Mesendoderm (in vitro differentiated cells): Measurements from ENCODE around the gene PBRM1.

Experiments
- DNase-seq: peaks from one replicate; pipeline ENCODE4 v3.0.0; 2013
- H2AK5ac ChIP-seq: 2 replicates; pipeline ENCODE4 v1.6.1; 2013; ENCODE audit warnings: low read length, inconsistent platforms
- H2BK120ac ChIP-seq: 2 replicates; pipeline ENCODE4 v1.6.1; 2013; ENCODE audit warnings: low read depth, mild to moderate bottlenecking, low read length, moderate library complexity, mixed read lengths
- H2BK15ac ChIP-seq: replicated peaks from 2 replicates; pipeline ENCODE4 v1.6.1; 2013; ENCODE audit warnings: low read depth, mild to moderate bottlenecking, moderate library complexity
- H2BK5ac ChIP-seq: 2 replicates; pipeline ENCODE4 v1.6.1; 2013; ENCODE audit warnings: low read length, inconsistent platforms
- H3K18ac ChIP-seq: 2 replicates; pipeline ENCODE4 v1.6.1; 2013; ENCODE audit warnings: mild to moderate bottlenecking, low read length, mixed read lengths
- H3K23ac ChIP-seq: one replicate; pipeline ENCODE4 v1.6.1; 2013; ENCODE audit warnings: low read length
- H3K27ac ChIP-seq: 2 replicates; pipeline ENCODE4 v1.5.1; 2013; ENCODE audit warnings: low read depth, mild to moderate bottlenecking, inconsistent platforms, low read length, moderate library complexity
- H3K27me3 ChIP-seq: 2 replicates; pipeline ENCODE4 v1.6.1; 2013; ENCODE audit warnings: low read length, control low read depth, mild to moderate bottlenecking, inconsistent platforms; ENCODE audit not compliant: insufficient read depth, poor library complexity
- H3K36me3 ChIP-seq: 2 replicates; pipeline ENCODE4 v1.6.1; 2013; ENCODE audit warnings: low read length, inconsistent platforms; ENCODE audit not compliant: control insufficient read depth, insufficient read depth
- H3K4ac ChIP-seq: one replicate; pipeline ENCODE4 v1.6.1; 2013; ENCODE audit warnings: low read depth, mild to moderate bottlenecking, low read length, moderate library complexity
- H3K4me1 ChIP-seq: 2 replicates; pipeline ENCODE4 v1.6.1; 2013; ENCODE audit warnings: low read depth, low read length, inconsistent platforms; ENCODE audit not compliant: control insufficient read depth
- H3K4me2 ChIP-seq: 2 replicates; pipeline ENCODE4 v1.6.1; 2013; ENCODE audit warnings: low read length
- H3K4me3 ChIP-seq: 2 replicates; pipeline ENCODE4 v1.5.1; 2013; ENCODE audit warnings: mild to moderate bottlenecking, low read length
- H3K56ac ChIP-seq: one replicate; pipeline ENCODE4 v1.6.1; 2013; ENCODE audit warnings: low read length
- H3K79me1 ChIP-seq: 2 replicates; pipeline ENCODE4 v1.6.1; 2013; ENCODE audit warnings: low read length, inconsistent platforms
- H3K79me2 ChIP-seq: 2 replicates; pipeline ENCODE4 v1.6.1; 2013; ENCODE audit warnings: mild to moderate bottlenecking, low read length; ENCODE audit not compliant: control insufficient read depth, insufficient read depth
- H3K9ac ChIP-seq: 2 replicates; pipeline ENCODE4 v1.6.1; 2013; ENCODE audit warnings: low read length, inconsistent platforms
- H4K5ac ChIP-seq: one replicate; pipeline ENCODE4 v1.6.1; 2013; ENCODE audit warnings: low read length
- H4K8ac ChIP-seq: one replicate; pipeline ENCODE4 v1.6.1; 2013; ENCODE audit warnings: low read depth, mild to moderate bottlenecking, control low read depth, low read length, moderate library complexity
- WGBS: extraction: QIAGEN DNeasy Blood & Tissue Kit; methylation state at CpG from one replicate; pipeline ENCODE4 v1.1.7; 2013; ENCODE audit warnings: low lambda C conversion rate, missing lambda C conversion rate; ENCODE audit not compliant: insufficient coverage; ENCODE audit errors: extremely low coverage; 5-methylcytosine and 5-hydroxymethylcytosine counted together

The PBRM1 gene

DNA sequence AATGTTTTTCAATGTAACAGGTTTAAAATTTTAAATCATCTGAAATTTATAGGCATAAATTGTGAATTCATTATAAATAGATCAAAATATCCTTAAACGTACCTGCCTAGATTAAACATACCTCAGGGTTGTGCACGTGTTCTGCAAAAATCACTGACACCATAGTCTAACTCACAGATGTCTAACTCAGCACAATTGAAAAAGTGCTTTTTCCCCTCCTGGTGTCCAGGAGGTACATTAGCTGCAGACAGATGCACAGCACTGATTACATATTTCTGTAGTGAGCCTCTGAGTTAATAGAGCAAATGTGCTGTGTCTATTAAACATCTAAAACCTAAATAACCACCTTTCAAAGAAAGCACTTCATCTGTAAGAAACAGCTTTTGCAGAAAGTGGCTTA lies 138.6 kb downstream of the PBRM1 start:
- no peak overlapping the region for H3K4me2 ChIP-seq

DNA sequence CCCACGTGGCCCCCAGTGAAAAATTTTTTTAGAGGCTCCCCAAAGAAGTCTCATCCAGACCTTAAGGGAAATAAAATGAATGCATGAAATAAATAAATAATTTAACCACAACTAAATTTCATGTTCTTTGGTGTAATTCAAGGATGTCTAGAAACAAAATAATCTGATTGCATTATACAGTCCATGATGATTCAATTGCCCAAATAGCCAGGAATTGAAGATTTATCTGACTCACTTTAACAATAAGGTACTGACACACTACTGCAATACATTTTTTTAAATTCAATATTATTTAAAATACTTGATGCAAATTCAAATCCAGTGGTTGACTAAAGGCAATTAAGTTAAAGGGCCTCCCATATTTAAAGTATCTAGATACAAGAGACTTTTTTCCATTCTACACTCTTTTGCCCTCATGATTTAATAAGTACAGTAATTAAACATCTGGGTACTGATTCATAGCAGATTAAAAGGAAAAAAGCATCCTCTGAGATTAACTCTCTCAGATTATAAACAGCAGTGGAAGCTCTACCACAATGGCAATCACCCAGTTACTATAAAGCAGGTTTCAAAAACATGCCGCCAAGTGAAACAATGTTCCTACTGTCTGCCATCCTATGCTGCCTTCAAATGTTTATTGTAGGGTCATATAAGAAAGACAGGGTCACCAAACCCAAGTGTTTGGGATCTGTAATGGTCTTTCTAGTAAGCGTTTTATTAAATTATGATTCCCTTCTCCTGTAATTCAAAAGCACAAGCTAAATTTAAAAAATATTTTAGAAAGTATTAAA lies 139.4 kb downstream of the PBRM1 start:
- no peak overlapping the region for H3K4ac ChIP-seq
- no peak overlapping the region for H2BK120ac ChIP-seq
- H3K4me3 ChIP-seq: no peak overlapping the region
- H3K4me2 ChIP-seq: no peak overlapping the region
- no peak overlapping the region for H3K27ac ChIP-seq
- H2AK5ac ChIP-seq: no peak overlapping the region
- no peaks in the 10 kb centered on the region for H3K79me2 ChIP-seq
- no peak overlapping the region for H2BK15ac ChIP-seq
- H3K18ac ChIP-seq: no peak overlapping the region
- no peaks in the 10 kb centered on the region for H3K4me1 ChIP-seq
- H3K79me1 ChIP-seq: peaks cover 2% of the 10 kb centered on the region
- H4K8ac ChIP-seq: no peak overlapping the region
- H3K23ac ChIP-seq: no peak overlapping the region
- no peak overlapping the region for H4K5ac ChIP-seq
- no peak overlapping the region for H3K56ac ChIP-seq
- H3K9ac ChIP-seq: no peak overlapping the region
- WGBS: no CpG with 5 or more reads among the region's 3 CpGs
- H3K36me3 ChIP-seq: peaks cover 5% of the 10 kb centered on the region
- H3K27me3 ChIP-seq: no peaks in the 10 kb centered on the region
- H2BK5ac ChIP-seq: no peak overlapping the region
- no peak for DNase-seq

More for the DNA sequence above, 138.6 kb downstream of the PBRM1 start:
- Histone ChIP-seq H4K5ac (no peak overlapping the region), H3K79me2 (no peaks in the 10 kb centered on the region), H4K8ac (no peak overlapping the region), H3K27me3 (no peaks in the 10 kb centered on the region), H3K4me3 (no peak overlapping the region), H2AK5ac (no peak overlapping the region), H2BK5ac (no peak overlapping the region), H3K9ac (no peak overlapping the region), H3K4me1 (no peaks in the 10 kb centered on the region), H3K36me3 (peaks cover 5% of the 10 kb centered on the region), H2BK120ac (no peak overlapping the region), H2BK15ac (no peak overlapping the region), H3K27ac (no peak overlapping the region), H3K4ac (no peak overlapping the region), H3K23ac (no peak overlapping the region), H3K56ac (no peak overlapping the region), H3K79me1 (no peaks in the 10 kb centered on the region), H3K18ac (no peak overlapping the region)
- DNase-seq: no peak
- WGBS: no CpG with 5 or more reads among the region's 2 CpGs

- no peak overlapping the region for H2BK5ac ChIP-seq
- H3K4ac ChIP-seq: no peak overlapping the region
- no peak overlapping the region for H4K8ac ChIP-seq
- no peak overlapping the region for H3K23ac ChIP-seq
- peaks cover under 1% of the 10 kb centered on the region for H3K79me2 ChIP-seq
- no peak overlapping the region for H3K56ac ChIP-seq
- no peak overlapping the region for H2BK15ac ChIP-seq
- no peak overlapping the region for H2BK120ac ChIP-seq
- no peak for DNase-seq
- no peak overlapping the region for H3K9ac ChIP-seq
- H3K79me1 ChIP-seq: peaks cover 3% of the 10 kb centered on the region
- H3K18ac ChIP-seq: no peak overlapping the region
- no peak overlapping the region for H3K27ac ChIP-seq
- no peaks in the 10 kb centered on the region for H3K4me1 ChIP-seq
- H2AK5ac ChIP-seq: no peak overlapping the region
- WGBS: no CpG with 5 or more reads among the region's 4 CpGs
- no peak overlapping the region for H3K4me2 ChIP-seq
- H3K27me3 ChIP-seq: no peaks in the 10 kb centered on the region
- H3K36me3 ChIP-seq: peaks cover 2% of the 10 kb centered on the region
- H3K4me3 ChIP-seq: no peak overlapping the region
- no peak overlapping the region for H4K5ac ChIP-seq
Measured at GRCh38 chr3:52544937-52545336, 140.8 kb downstream of the PBRM1 start.

DNA sequence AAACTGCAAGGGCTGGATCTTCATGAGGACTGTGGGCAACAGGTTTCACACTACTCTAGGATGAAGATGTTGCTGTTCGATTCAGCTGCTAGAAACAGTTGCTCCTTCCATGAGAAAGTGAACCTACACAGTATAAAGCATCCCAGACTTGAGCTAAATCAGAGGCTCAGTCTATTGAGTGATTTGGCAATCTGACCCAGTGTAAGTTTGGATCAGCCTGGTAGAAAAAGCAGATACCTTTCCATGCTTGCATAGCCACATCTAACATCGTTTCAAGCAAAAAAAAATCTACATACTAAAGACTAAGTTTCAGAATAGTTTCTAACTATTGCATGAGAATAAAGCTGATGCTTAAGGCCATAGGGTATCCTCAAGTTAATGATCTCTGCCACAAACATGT lies 144.7 kb downstream of the PBRM1 start:
- H2BK15ac ChIP-seq: no peak overlapping the region
- no peaks in the 10 kb centered on the region for H3K27me3 ChIP-seq
- no peak overlapping the region for H2AK5ac ChIP-seq
- H2BK120ac ChIP-seq: no peak overlapping the region
- H3K4me2 ChIP-seq: no peak overlapping the region
- peaks cover 21% of the 10 kb centered on the region for H3K79me1 ChIP-seq
- H3K9ac ChIP-seq: no peak overlapping the region
- H2BK5ac ChIP-seq: no peak overlapping the region
- no peak overlapping the region for H3K4ac ChIP-seq
- no peak overlapping the region for H3K23ac ChIP-seq
- no peak overlapping the region for H3K27ac ChIP-seq
- H3K56ac ChIP-seq: no peak overlapping the region
- H4K5ac ChIP-seq: no peak overlapping the region
- H3K36me3 ChIP-seq: no peaks in the 10 kb centered on the region
- no peak overlapping the region for H3K4me3 ChIP-seq
- no peak overlapping the region for H4K8ac ChIP-seq
- no peak overlapping the region for H3K18ac ChIP-seq
- WGBS: no CpG with 5 or more reads among the region's 2 CpGs
- H3K4me1 ChIP-seq: peaks cover 11% of the 10 kb centered on the region
- DNase-seq: no peak
- H3K79me2 ChIP-seq: peaks cover 26% of the 10 kb centered on the region

GRCh38 chr3:52539010-52539653 lies 146.6 kb downstream of the PBRM1 start:
- WGBS: no CpG with 5 or more reads among the region's 5 CpGs
- Histone ChIP-seq H3K56ac (no peak overlapping the region), H2BK5ac (no peak overlapping the region), H3K9ac (no peak overlapping the region), H2AK5ac (no peak overlapping the region), H3K27me3 (no peaks in the 10 kb centered on the region), H3K36me3 (no peaks in the 10 kb centered on the region), H3K4ac (no peak overlapping the region), H3K4me2 (no peak overlapping the region), H3K4me3 (no peak overlapping the region), H3K79me2 (peaks cover 26% of the 10 kb centered on the region), H2BK120ac (no peak overlapping the region), H3K18ac (no peak overlapping the region), H3K79me1 (peaks cover 21% of the 10 kb centered on the region), H3K27ac (no peak overlapping the region), H4K5ac (no peak overlapping the region), H4K8ac (no peak overlapping the region), H2BK15ac (no peak overlapping the region), H3K23ac (no peak overlapping the region), H3K4me1 (peaks cover 15% of the 10 kb centered on the region)
- no peak for DNase-seq
